Stimulated activated effector memory CD8-positive, alpha-beta T cell treated with anti-CD3 and anti-CD28 coated beads, Interleukin-12 subunit alpha, Interleukin-12 subunit beta, amount 100 ng/mL, for 72 hours (primary cell): Measurements from ENCODE around the gene LUZP2.

ENCODE experiments used
- ATAC-seq: fragments of 150-1000 bp; cut with Tn5 transposase; 2 replicates; pipeline ENCODE4 v1.10.0; 2021
- DNase-seq, 2 donors: peaks; one replicate each; pipeline ENCODE4 v3.0.0; 2021 to 2022; ENCODE audit warnings: low spot score in 2 of 2
- H3K27ac Mint-ChIP-seq: one replicate; pipeline ENCODE4 v1.8.0; 2022; ENCODE audit warnings: mild to moderate bottlenecking, mixed read lengths
- H3K36me3 Mint-ChIP-seq: one replicate; pipeline ENCODE4 v1.8.0; 2022; ENCODE audit warnings: mild to moderate bottlenecking, mixed read lengths
- H3K4me1 Mint-ChIP-seq: one replicate; pipeline ENCODE4 v1.8.0; 2022; ENCODE audit warnings: mixed read lengths
- H3K4me3 Mint-ChIP-seq: one replicate; pipeline ENCODE4 v1.8.0; 2022; ENCODE audit warnings: mild to moderate bottlenecking, mixed read lengths
- H3K9me3 Mint-ChIP-seq: one replicate; pipeline ENCODE4 v1.8.0; 2022; ENCODE audit warnings: mixed read lengths

The LUZP2 gene

DNA sequence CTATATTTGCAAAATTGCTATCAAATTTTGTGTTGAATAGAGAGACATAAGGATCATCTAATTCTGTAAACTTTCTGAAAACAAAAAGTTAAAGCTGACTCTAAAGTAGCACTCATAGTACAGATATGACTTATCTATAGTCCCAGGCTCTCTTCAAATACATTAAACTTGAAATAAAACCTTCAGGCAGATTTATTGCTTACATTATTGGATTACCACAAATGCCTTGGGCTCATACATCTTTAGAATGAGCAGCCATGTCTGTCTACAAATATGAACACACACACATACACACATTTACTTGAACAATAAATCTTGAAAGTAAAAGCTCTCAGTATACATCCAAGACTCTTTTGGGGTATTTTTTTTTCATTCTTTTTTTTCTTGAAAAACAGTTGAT is 207.9 kb downstream of the LUZP2 start:
- Mint-ChIP-seq H3K27ac (no peak overlapping the region), H3K4me3 (no peak overlapping the region), H3K9me3 (peaks cover 8% of the 10 kb centered on the region), H3K4me1 (peaks cover 4% of the 10 kb centered on the region), H3K36me3 (no peaks in the 10 kb centered on the region)
- DNase-seq: no peak
- ATAC-seq: no peak

DNA sequence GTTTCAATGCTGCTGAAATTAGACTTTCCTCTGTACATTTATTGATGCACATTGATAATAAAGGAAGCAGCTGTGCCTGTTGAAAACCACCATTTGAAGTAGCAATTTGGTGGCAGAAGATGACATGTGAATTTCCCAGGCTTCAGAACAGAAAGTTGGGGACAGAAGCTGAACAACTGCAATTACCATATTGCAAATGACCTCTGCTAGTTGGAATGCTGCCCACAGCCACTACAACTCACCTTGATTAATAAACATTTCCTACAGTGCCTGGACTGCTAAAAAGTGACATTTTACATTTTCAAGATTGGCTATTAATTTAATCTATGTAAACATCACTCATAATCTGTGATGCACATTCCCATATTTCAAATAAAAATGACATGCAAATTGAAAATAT is 208.6 kb downstream of the LUZP2 start:
- ATAC-seq (no peak), DNase-seq (no peak)
- H3K27ac Mint-ChIP-seq: no peak overlapping the region
- H3K36me3 Mint-ChIP-seq: no peaks in the 10 kb centered on the region
- peaks cover 5% of the 10 kb centered on the region for H3K9me3 Mint-ChIP-seq
- peaks cover 4% of the 10 kb centered on the region for H3K4me1 Mint-ChIP-seq
- no peak overlapping the region for H3K4me3 Mint-ChIP-seq

DNA sequence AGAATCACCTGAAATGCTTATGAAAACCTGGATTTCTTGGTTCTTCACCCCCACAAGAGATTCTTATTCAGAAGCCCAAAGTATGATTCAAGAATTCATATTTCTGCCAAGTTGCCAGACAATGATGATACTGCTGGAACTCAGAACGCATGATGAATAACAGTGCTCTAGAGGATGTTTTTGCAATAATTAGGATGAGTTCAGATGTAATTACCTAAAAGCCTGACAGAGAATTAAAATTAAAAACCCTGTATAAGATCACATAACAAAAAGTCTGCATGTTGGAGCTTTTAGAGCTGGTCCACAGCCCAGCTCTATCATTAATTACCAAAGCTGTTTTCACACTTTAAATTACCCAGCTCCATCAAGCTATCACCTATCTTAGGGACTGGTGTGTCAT is 211.8 kb downstream of the LUZP2 start:
- Mint-ChIP-seq H3K4me1 (no peaks in the 10 kb centered on the region), H3K27ac (no peak overlapping the region), H3K9me3 (peaks cover 6% of the 10 kb centered on the region), H3K36me3 (no peaks in the 10 kb centered on the region), H3K4me3 (no peak overlapping the region)
- DNase-seq: no peak
- no peak for ATAC-seq

DNA sequence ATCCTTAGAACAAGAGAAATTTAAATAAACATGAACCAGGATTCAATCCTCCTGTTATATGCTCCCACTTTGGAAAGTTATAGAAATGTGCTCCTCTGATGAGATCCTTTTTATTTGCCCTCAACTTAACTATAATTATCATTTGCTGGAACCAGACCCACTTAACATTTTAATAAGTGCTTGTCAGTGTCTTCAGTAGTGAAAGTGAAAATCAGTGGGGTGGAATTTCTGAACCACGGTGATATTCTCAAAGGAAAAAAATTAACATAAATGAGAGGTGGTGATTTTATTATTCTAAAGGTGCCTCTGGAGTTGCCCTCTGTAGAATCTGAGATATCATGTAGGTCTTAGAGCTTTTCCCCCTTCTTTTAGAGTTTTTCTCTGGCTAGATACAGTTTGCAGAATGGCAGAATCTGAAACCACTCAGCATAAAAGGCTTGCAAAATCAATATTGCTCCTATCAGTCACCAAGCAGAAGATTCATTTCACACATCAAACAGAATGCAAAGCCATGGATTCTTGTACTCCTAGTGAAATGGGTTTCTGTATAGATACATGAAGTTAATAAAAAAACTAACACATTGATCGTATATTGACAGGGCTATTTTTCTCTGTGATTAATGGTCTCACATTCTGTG is 213.2 kb downstream of the LUZP2 start:
- Mint-ChIP-seq H3K4me1 (no peaks in the 10 kb centered on the region), H3K27ac (no peak overlapping the region), H3K36me3 (no peaks in the 10 kb centered on the region), H3K4me3 (no peak overlapping the region), H3K9me3 (peaks cover 6% of the 10 kb centered on the region)
- no peak for ATAC-seq
- DNase-seq: no peak

DNA sequence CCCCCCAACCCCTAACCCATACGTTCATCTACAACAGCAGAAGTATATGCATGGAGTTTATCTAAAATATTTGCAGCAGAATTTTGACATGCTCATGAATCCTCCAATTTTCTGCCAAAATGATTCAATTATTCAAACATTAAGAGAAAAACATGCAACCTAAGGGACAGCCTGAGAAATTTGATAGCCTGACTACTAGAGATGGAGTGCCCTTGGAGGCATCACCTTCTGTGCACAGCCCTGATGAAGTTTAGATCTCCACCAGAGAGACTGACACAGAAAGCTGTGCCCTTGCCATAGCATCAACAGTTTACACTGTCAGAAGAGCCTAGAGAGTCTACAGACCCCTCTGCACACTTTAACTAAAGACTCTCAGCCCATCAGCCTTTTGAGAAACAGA is 217.7 kb downstream of the LUZP2 start:
- ATAC-seq: no peak
- Mint-ChIP-seq H3K9me3 (peaks cover 14% of the 10 kb centered on the region), H3K27ac (no peak overlapping the region), H3K36me3 (no peaks in the 10 kb centered on the region), H3K4me3 (no peak overlapping the region), H3K4me1 (no peaks in the 10 kb centered on the region)
- DNase-seq: no peak

DNA sequence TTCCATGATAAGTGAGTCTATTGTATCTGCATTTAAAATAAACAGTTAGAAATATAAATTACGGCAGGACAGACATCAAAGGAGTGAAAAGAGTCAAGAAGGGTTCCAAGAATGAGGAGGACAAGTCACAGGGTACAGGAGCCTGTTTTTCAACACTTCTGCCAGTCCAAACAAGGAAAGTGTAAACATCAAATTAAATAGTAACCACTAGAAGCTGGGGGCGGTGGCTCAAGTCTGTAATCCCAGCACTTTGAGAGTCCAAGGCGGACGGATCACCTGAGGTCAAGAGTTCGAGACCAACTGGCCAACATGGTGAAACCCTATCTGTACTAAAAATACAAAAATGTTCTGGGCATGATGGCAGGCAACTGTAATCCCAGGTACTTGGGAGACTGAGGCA is 219.6 kb downstream of the LUZP2 start:
- Mint-ChIP-seq H3K4me1 (no peaks in the 10 kb centered on the region), H3K4me3 (no peak overlapping the region), H3K27ac (no peak overlapping the region), H3K9me3 (peaks cover 11% of the 10 kb centered on the region), H3K36me3 (no peaks in the 10 kb centered on the region)
- DNase-seq: no peak
- ATAC-seq: no peak

DNA sequence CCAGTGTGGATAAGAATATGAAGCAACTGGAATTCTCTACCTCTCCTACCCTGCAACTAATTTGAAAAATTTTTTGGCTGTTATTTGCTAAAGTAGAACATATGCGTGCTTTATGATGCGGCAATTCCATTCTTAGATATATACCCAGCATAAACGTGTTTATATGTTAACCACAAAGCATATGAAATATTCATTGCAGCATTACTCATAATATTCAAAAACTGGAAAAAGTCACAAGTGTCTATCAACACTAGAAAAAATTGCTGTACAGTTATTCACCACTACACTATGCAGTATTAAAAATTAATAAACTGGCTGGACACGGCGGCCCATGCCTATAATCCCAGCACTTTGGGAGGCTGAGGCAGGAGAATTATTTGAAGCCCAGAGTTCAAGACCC is 226.4 kb downstream of the LUZP2 start:
- Mint-ChIP-seq H3K36me3 (no peaks in the 10 kb centered on the region), H3K4me1 (no peaks in the 10 kb centered on the region), H3K4me3 (no peak overlapping the region), H3K27ac (no peak overlapping the region), H3K9me3 (peaks cover 6% of the 10 kb centered on the region)
- ATAC-seq (no peak), DNase-seq (no peak)

DNA sequence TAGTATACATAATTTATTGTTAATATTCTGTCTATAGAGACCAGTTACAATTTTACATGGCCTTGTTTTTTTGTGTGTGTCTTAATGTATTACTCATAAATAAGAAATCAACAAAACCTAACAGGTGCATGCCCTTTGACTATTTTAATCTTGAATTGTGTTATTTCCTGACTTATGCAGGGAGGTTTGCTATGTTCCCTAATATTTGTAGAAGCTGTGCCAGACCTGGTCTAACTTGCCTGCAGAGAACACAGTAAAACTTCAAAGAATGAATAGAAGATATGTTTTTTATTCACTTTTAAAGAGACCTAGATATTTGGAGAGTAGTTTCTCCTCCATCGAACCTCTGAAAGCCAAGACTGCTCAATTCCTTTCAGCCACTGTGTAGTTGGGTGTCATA is 234.7 kb downstream of the LUZP2 start:
- ATAC-seq (no peak), DNase-seq (no peak)
- Mint-ChIP-seq H3K4me3 (no peak overlapping the region), H3K27ac (no peak overlapping the region), H3K9me3 (peaks cover 21% of the 10 kb centered on the region), H3K4me1 (no peaks in the 10 kb centered on the region), H3K36me3 (no peaks in the 10 kb centered on the region)

DNA sequence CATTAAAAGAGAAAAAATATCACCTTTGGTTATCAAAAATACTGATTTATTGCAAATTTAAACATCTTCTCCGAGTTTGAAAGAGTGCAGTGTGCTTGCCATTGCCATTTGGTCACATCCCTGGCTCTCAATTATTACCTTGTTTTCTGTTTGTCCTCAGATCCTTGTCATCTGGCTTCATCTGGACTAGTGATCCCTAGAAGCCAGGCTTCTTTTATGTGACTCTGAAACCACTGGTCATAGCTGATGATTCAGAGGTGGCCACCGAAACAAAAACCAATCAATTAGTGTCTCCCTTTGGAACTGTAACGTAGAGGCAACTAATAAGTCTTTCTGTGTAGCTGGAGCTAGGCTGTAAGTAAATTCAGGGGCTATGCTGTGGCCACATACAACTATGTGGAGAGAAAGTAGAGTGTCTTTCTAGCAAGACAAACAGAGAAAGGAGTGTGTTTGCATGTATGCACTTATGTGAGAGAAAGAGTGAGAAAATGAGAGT is 237.9 kb downstream of the LUZP2 start:
- H3K9me3 Mint-ChIP-seq: peaks cover 18% of the 10 kb centered on the region
- H3K36me3 Mint-ChIP-seq: no peaks in the 10 kb centered on the region
- ATAC-seq: no peak
- no peak for DNase-seq
- no peak overlapping the region for H3K27ac Mint-ChIP-seq
- peaks cover 6% of the 10 kb centered on the region for H3K4me1 Mint-ChIP-seq
- no peak overlapping the region for H3K4me3 Mint-ChIP-seq

DNA sequence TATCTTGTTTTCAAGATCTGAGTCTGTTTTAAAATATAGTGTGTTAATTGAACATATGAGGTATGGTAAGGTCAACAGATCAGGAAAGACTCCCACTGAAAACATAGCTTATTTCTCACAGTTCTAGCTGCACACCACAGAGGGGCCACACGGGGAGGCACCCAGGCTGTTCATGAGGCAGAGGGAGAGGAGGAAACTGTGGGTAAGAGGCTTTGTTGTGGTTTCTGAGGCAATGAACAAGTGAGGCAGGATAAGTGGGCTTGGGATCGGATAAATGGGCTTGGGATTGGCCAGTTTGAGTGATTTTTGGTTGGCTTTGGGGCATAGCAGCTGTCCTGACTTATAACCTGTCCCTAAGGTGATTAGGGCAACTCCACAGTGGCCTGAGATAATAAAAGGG is 242.1 kb downstream of the LUZP2 start:
- peaks cover 9% of the 10 kb centered on the region for H3K9me3 Mint-ChIP-seq
- H3K4me1 Mint-ChIP-seq: peaks cover 6% of the 10 kb centered on the region
- no peaks in the 10 kb centered on the region for H3K36me3 Mint-ChIP-seq
- ATAC-seq (no peak), DNase-seq (no peak)
- no peak overlapping the region for H3K27ac Mint-ChIP-seq
- no peak overlapping the region for H3K4me3 Mint-ChIP-seq

DNA sequence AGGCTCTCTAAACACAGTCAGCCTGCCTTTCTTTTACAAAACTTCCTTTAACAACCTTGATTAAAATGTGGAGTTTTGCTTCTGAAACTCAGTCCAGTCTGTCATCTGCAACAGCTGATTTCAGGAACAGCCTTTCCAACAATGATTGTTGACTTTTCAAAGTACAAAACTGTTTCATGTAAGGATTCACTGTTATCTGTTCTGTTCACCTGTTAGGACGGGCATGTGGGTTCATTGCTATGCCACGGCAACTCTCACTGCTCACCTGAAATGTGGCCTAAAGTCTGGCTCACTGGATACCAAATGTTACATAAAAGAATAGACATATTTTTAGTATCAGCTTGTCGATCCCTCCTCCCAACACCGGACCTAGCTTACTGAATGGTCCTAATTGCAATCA is 242.8 kb downstream of the LUZP2 start:
- DNase-seq (no peak), ATAC-seq (no peak)
- Mint-ChIP-seq H3K27ac (no peak overlapping the region), H3K4me1 (peaks cover 6% of the 10 kb centered on the region), H3K9me3 (peaks cover 5% of the 10 kb centered on the region), H3K36me3 (no peaks in the 10 kb centered on the region), H3K4me3 (no peak overlapping the region)

DNA sequence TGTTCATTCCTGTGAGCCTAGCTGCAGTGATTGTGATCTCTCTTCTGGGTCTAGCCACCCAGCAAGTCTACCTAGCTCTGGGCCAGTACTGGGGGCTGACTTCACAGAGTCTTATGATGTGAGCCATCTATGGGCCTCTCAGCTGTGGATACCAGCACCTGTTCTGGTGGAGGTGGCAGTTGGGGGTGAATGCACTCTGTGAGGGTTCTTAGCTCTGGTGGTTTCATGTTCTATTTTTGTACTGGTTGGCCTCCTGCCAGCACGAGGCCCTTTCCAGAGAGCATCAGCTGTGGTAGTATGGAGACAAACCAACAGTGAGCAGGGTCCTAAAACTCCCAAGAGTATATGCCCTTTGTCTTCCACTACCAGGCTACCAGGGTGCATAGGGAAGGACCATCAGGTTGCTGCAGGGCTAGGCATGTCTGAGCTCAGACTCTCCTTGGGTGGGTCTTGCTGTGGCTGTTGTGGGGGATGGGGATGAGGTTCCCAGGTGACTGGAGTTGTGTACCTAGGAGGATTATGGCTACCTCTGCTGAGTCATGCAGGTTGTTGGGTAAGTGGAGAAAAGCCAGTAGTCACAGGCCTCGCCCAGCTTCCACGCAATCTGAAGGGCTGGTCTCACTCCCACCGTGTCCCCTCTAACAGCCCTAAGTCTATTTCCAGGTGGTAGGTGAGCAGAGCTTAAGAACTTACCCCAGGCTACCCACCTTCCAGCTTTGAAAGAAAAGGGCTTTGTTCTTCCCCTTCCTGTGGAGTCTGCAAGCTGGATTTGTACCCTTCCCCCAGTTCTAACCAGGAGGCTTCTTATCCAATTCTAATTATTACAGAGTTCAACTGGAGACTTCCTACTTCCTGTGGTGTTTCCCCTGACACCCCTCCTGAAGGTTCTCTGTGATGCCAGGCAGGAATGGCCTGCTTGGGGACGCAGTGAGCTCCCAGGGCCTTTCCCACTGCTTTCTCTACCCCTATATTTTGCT is 250.7 kb downstream of the LUZP2 start:
- no peak for DNase-seq
- Mint-ChIP-seq H3K27ac (no peak overlapping the region), H3K36me3 (no peaks in the 10 kb centered on the region), H3K4me3 (no peak overlapping the region), H3K4me1 (no peaks in the 10 kb centered on the region), H3K9me3 (peaks cover 9% of the 10 kb centered on the region)
- ATAC-seq: no peak

DNA sequence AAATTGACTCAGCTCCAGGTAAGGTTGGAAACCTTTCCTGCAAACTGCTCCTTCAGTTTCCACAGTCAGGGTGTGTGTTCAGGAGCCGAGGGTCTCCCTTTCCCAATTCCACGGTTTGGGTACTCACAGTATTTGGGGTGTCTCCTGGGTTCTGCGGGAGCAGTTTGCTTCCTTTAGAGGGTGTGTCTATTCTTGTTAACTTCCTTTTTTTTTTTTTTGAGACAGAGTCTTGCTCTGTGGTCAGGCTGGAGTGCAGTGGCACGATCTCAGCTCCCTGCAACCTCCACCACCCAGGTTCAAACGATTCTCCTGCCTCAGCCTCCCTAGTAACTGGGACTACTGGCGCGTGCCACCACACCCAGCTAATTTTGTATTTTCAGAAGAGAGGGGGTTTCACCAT is 251.4 kb downstream of the LUZP2 start:
- DNase-seq: no peak
- no peak overlapping the region for H3K4me3 Mint-ChIP-seq
- H3K27ac Mint-ChIP-seq: no peak overlapping the region

DNA sequence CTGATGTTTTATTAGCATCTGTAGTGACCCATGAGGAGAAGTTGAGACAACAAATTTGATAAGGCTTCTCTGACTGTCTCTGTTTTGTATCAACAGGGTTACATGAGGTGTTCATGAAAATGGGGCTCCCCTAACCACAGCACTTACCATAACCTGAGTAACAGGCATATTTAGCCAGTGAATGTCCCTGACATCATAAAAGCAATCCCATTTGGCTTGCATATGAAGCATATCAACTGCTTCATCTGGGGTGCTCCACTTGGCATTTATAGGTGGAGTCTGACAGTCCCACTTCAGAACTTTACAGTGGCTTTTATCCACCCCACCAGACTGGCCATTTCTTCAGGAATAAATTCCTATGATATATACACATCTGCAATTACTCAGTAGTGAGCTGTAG is 257.6 kb downstream of the LUZP2 start:
- H3K4me1 Mint-ChIP-seq: no peaks in the 10 kb centered on the region
- ATAC-seq: no peak
- H3K4me3 Mint-ChIP-seq: no peak overlapping the region
- peaks cover 10% of the 10 kb centered on the region for H3K9me3 Mint-ChIP-seq
- no peak for DNase-seq
- no peaks in the 10 kb centered on the region for H3K36me3 Mint-ChIP-seq
- no peak overlapping the region for H3K27ac Mint-ChIP-seq

More for the DNA sequence above, 251.4 kb downstream of the LUZP2 start:
- Mint-ChIP-seq H3K4me1 (no peaks in the 10 kb centered on the region), H3K36me3 (no peaks in the 10 kb centered on the region), H3K9me3 (peaks cover 9% of the 10 kb centered on the region)
- ATAC-seq: no peak

DNA sequence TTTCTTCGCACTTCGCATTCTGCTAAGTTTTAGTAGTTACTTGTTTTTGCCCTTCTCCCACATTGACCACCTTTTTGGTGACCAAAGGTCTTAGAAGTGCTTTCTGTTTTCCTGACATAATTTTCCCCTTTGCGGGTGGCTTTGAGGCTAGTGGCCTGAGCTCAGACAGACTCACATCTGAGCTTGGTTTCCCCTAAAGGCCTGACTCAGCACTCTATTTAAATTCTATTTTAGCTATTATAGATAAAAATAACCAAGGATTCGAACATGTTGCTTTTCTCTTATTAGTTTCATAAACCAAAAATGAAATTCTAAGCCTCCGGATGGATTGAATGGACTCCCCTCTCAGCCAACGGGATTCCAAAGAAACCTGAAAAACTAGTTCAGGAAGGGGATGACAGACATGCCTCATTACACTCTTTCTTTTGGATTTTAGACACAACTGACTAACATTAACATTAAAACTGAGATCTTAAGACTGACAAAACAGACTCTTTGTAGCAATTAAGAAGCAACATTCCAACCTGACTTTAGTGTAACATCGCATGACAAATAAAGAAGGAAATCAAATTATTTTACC is 258.5 kb downstream of the LUZP2 start:
- Mint-ChIP-seq H3K9me3 (peaks cover 10% of the 10 kb centered on the region), H3K4me1 (no peaks in the 10 kb centered on the region), H3K4me3 (no peak overlapping the region), H3K27ac (no peak overlapping the region), H3K36me3 (no peaks in the 10 kb centered on the region)
- ATAC-seq: no peak
- no peak for DNase-seq

DNA sequence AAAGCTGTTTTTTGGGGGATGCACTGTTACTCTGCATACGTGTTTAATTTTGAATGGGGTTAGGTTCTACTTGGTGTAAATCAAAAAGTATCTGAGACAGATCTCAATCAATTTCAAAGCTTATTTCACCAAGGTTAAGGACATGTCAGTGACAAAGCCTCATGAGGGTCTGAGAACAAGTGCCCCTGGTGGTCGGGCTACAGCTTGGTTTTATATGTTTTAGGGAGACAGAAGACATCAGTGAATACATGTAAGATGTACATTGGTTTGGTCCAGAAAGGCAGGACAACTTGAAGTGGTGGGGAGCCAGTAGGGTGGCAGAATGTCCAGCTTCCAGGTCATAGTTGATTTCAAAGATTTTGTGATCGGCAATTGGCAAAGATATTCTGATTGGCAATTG is 262.9 kb downstream of the LUZP2 start:
- no peak for ATAC-seq
- Mint-ChIP-seq H3K4me3 (no peak overlapping the region), H3K4me1 (no peaks in the 10 kb centered on the region), H3K9me3 (peaks cover 3% of the 10 kb centered on the region), H3K27ac (no peak overlapping the region), H3K36me3 (no peaks in the 10 kb centered on the region)
- DNase-seq: no peak
